ENCODE data around the gene SDC1.

DNA sequence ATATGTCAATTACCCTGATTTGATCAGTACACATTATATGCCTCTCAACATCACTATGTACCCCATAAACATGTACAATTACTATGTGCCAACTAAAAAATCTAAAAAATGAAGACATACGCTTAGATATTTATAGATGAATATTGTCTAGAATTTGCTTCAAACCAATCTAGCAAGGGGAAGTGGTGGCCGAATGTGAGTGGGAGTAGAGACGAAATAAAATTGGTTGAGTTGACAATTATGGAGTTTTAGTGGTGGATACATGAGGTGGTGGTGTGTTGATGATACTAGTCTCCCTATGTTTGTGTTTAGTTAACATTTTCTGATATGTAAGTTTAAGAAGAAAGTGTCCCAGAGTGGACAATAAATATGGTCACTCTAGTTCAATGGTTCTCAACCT is 49.0 kb downstream of the SDC1 start:
- TF ChIP-seq, protein P1, sequence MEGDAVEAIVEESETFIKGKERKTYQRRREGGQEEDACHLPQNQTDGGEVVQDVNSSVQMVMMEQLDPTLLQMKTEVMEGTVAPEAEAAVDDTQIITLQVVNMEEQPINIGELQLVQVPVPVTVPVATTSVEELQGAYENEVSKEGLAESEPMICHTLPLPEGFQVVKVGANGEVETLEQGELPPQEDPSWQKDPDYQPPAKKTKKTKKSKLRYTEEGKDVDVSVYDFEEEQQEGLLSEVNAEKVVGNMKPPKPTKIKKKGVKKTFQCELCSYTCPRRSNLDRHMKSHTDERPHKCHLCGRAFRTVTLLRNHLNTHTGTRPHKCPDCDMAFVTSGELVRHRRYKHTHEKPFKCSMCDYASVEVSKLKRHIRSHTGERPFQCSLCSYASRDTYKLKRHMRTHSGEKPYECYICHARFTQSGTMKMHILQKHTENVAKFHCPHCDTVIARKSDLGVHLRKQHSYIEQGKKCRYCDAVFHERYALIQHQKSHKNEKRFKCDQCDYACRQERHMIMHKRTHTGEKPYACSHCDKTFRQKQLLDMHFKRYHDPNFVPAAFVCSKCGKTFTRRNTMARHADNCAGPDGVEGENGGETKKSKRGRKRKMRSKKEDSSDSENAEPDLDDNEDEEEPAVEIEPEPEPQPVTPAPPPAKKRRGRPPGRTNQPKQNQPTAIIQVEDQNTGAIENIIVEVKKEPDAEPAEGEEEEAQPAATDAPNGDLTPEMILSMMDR (IDR thresholded peaks at IDR 0.05): no peak
- TF ChIP-seq POLR2A (IDR thresholded peaks at IDR 0.05): no peak
